HG02943 (cell line): ENCODE measurements around the gene RAP1GAP2.

Experiments used
- ATAC-seq: cut with Tn5 transposase; IDR thresholded peaks from one replicate; pipeline ENCODE4 v1.9.1; 2021; ENCODE audit warnings: mild to moderate bottlenecking, low read depth, moderate library complexity; ENCODE audit not compliant: unreplicated experiment

Gene RAP1GAP2

DNA sequence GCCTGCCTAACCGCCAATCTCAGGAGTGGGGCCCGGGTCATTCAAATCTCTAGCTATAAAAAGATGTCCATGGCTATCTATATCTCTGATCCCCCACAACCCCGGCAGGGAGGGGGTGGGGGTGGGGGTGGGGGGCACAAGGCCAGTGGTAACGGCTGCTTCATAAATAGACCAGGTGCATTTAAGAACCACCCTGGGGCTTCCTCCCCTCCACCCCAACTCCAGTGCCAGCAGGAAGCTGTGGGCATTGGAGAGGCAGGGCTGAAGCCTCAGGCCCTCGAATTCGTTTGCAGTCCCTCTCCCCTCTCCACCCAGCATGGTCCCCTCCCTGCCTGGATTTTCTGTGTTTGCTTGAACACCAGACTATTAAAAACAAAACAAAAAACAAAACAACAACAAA, 56.0 kb downstream of the RAP1GAP2 start:
- ATAC-seq = no peak

DNA sequence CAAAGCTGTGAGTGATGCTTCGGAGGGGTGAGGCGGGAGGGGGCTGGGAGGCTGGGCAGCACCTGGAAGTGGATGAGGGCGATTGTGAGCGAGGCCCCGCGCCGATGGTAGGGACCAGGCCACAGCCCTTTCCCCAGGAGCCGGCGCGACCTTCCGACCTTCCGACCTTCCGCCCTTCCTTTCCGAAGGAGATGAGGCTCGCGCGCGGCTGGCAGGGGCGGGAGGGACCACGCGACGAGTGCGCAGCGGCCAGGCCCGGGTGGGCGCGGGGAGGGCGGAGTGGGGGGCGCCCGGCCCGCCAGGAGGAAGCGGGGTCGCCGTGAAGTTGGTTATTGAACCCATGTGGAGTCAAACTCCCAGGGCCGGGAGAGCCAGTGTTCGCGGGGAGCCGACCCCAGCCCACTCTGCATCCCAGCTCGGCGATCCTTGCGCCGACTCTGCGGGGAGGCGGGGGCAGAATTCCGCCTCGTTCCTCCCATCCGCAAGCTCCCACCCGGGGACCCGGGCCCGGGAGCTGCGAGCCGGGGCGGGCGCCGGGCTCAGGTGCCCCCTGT, 56.6 kb downstream of the RAP1GAP2 start:
- no peak for ATAC-seq

DNA sequence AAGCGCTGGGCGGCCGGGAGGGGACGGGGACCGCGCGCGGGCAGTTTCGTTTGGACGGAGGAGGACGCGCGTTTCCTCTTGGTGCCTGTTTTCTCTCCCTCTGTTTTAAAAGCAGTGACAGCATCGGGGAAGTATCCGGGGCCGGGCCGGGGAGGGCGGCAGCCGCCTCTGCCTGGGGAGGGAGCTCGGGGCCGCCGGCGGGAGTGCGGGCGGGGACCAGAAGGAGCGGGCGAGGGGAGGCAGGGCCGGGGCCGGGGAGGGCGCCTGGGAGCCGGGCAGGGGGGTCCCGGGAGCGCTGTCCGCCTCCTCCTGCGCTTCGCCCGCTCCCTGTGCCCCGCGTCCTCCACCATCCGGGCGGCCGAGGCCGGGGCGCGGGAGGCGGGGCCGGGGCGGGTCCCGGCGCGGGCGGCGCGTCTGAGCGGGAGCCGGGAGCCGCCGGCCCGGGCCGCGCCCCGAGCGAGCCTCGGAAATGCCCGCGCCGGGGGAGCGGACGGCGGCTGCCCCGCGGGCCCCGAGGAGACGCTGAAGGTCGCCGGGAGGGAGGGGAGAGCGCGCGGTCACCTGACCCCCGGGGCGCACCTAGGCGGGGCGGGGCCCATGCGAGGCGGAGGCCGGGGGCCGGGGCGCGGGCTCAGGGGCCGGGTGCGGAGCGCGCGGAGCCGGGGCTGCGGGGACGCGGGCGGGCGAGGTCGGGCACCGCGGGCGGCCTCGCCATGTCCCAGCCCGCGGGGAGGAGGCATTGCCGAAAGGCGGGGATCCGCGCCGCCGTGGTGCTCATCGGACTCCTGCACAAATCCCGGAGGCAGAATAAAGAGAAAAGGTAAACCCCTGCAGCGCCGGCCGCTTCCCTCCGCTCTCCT, 57.3 kb downstream of the RAP1GAP2 start:
- ATAC-seq = no peak

DNA sequence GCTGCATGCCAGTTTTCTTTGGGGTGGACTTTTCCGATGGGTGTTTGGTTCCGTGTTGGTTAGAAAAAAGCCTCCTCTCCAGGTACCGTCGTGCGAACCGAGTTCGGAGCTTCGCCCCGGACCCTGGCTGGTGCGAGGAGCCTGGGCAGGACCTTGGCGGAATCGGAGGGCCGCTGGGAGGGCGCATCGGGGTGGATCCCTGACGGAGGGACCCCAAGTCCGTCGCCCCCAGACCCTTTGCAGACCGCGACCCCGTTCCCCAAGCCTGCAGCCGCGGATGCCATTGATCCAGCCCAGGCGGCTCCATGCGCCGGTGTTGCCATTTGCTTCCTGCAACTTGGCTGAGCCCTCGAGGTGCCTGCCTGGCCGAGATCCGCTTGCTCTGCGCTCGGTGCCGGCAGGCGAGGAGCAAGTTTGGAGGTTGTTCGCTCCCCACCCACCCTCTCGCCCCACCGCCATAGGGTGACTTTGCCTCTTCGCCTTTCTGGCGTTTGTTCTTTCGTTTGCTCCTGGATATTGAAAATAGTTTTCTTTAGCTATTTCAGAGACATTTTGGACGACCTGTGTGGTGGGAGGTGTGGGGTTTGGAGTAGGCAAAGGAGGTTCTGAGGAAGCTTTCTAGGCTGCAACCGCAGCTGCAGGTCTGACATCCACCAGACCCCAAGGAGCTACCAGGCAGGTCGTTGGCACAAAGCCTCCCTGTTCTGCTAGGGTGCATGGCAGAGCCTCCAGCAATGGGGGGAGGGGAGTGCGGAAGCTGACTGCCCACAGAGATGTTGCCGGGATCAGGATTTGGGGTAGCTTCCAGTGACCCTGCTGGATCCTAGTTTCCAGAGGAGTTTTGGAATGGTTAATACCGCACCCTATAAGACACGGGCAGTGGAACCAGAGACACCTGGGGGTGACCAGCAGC, 58.2 kb downstream of the RAP1GAP2 start:
- ATAC-seq = no peak

DNA sequence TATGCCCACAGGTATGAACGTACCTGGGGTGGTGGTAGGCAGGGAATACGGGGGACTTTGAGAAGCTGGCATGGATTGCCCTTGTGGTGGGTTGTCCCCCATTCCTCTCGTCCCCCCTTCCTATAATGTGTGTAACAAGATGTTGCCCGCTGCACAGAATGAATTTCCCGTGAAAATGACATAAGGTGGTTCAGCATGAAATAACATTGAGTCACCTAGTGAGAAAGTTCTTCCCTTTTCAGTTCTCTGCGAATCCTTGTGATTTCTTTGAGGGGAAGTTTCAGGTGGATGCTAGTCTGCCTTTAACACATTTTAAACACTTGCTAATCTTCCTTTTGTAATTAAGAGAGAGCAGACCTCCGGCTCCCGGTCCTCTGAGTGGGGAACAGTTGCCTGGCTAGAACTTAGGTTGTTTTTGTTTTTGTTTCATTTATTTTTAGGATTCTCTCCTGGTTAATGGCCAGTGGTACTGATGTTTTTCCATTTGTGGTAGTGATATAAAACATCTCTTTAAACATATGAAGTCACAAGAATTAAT, 58.9 kb downstream of the RAP1GAP2 start:
- no peak for ATAC-seq

DNA sequence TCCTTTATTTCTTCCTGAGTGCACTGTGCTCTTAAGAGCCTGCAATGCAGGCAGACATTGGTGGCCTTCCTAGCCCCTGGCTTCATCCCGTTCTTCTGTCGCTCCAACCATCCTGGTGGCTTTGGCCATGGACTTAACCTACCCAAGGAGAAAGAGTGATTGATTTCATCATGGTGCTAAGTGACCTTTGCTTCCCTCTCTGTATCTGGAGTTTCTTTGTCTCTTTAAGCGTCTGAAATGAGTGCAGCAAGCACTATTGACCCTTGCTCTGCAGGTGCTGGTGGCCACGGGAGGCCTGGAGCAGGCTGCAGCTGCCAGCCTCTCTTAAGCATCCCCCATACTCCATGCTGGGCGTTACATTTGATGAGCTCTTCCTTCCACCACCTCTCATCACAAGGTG, 60.5 kb downstream of the RAP1GAP2 start:
- ATAC-seq = no peak

DNA sequence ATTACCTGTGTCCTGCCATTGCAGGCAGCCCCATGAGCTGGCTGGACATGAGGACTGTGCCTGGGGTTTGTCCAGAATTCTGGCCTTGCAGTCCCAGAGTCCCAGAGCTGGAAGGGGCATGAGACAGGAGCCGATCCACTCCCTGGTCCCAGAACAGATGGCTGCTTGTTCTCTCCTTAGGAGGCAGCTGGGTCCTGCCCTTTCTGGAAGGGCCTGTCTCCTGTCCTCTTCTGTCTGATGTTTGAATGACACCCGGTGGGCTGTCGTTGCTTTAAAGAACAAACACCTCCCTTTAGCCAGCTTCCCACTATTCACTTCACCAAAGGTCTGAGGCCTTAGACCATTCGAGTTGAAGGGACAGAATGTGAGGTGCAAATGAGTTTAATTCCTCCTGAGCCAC, 63.8 kb downstream of the RAP1GAP2 start:
- ATAC-seq = no peak

DNA sequence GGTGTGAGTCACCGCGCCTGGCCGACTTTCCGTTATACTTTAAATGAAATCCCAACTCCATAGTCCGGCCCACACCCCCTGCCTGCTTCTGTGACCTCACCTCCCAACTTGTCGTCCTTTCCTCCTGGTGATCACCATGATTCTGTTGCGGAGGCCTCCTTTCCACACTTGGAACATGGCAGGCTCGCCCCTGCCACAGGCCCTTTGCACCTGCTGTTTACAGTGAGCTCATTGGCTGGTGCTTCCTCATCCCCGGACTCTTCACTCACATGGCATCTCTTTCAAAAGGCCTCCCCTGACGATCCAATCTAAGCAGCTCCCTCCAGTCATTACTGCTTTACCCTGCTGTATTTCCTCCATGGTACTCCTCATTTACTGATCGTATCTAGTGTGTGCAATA, 64.6 kb downstream of the RAP1GAP2 start:
- no peak for ATAC-seq

DNA sequence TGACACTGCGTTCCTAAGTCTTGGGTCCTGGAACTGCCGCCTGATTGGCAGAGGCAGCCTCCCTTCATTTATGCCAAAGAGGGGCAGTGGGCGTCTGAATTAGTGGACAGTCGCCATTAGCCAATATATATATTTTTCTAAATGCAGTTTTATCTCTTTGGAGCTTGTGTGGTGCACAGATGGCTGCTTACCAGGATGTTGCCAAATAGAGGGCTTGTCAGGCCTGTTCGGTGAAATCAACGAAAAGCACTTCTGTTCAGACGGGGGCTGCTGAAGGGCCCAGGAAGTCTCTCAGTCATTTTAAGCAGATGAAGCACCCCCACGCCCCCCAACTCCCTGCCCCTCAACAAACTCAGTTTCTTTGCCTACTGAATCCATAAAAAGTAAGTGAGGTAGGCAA, 66.0 kb downstream of the RAP1GAP2 start:
- no peak for ATAC-seq

DNA sequence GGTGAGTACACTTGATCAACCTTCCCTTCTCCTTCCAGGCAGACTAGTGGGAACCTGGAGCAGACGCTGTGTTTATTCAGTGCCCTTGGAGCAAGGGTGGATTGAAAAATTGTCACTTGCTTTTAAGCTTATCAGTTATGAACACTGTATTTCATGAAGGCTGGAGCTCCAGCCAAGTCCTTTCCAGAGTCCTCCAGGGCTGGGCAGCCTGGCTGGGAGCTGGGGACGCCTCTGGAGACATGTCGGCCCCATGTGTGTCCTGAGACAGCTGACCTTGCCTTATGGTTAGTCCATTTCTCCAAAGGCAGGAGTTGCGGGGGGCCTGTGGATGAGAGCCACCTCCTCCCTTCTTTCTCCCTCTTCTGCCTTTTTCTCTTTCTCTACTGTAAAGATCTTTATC, 67.0 kb downstream of the RAP1GAP2 start:
- no peak for ATAC-seq

DNA sequence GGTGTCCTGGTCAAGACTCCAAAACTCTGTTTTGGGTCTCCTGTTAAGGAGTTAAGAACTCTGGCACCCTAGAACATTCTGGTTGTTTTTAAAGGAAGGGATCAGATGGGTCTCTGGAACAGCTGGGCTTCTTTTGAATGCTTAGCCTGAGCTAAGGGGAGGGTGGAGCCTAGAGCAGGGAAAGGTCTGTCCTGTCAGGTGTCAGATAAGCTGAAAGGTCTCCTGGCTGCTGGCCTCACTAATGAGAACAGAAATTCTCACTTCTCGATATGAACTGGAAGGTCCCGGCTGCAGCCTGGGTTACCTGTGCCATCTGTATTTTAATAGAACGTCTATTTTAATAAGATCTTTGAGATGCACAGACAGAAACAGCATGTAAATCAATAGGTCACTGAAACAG, 69.0 kb downstream of the RAP1GAP2 start:
- no peak for ATAC-seq

DNA sequence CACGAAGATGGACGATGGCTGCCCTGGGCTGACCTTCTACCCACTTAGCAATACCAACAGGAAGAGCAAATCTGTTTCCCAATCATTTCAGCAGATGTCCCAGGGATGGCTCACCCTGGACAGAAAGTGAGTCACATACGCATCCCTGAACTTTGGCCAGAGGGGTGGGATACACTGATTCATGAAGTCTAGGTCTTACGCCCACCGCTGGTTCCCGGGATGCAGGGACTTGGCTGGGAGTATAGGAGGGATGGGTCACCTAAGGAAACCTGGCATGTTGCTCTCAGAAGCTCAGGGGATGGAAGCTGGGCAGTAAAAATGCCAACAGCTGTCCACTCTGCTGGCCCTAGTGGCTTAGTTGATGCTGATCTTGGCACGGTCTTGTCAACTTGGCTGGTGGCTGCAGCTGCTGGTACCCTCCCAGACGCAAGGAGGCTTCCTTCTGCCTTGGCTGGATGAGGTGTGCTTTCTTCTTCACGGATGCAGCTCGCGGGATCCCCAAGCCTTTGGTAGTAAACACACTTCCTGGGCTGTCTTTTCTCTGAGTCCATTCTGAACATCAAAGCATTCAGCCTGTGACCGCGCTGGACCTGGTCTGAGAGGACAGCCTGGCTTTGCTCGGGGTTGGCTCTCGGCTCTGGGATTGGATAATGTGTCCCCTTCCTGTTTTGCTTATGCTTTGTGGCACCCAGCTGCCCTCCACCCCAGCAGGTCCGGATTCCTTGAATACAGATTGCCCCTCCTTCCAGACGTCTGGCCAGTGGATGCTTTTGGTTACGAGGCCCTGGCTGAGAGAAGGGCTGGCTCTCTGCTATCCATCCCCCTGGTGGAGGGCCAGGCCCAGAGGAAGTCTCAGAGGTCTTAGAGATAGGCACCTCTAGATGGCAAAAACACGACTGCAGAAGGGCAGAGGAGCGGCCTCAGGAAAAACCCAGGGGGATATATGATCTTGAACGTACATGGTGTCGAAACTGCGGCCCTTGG, 71.5 kb downstream of the RAP1GAP2 start:
- no peak for ATAC-seq

DNA sequence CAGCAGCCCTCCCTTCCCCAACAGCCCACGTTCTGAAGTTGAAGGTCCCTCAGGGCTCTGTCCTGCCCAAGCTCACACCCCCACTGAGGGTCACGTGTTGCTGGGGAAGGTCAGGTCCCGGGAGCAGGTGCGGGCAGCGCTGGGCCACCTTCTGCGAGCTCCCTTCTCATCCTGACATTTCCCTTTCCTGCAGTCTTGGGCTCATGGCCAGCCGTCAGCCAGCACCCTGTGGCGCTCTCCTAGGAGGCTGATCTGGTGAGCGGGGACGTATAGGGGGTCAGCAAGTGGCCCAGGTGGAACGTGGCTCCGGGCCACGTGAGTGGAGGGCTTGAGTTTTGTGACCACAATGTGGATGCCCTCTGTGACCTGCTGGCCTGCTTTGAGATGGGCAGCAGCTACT, 73.4 kb downstream of the RAP1GAP2 start:
- no peak for ATAC-seq

DNA sequence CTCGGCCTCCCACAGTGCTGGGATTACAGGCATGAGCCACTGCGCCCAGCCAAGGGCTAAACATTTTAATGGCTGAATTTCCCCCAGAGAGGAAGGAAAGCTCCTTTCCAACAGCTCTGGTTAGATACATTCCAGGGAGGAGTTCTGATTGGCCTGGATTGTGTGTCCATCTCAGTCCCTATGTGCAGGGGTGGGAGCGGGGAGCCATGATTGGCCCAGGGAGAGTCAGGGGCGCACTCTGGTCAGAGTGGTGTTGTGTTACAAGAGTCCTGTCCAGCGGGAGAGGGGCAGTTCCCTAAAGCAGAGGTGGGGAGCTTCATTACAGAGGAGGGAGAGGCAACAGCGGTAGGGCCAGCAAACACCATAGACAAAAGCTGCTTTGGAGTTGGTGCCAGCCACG, 75.0 kb downstream of the RAP1GAP2 start:
- no peak for ATAC-seq

DNA sequence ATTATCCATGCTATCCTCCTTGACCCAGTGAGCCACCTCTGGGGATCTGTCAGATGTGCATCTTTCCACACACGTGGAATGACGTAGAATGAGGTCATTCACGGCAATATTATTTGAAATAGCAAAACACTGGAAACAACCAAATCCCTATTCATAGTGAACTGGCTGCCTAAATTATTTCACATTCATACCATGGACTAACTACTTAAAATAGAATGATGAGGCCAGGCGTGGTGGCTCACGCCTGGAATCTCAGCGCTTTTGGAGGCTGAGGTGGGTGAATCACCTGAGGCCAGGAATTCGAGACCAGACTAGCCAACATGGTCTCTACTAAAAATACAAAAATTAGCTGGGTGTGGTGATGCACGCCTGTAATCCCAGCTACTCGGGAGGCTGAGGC, 75.5 kb downstream of the RAP1GAP2 start:
- ATAC-seq = no peak

DNA sequence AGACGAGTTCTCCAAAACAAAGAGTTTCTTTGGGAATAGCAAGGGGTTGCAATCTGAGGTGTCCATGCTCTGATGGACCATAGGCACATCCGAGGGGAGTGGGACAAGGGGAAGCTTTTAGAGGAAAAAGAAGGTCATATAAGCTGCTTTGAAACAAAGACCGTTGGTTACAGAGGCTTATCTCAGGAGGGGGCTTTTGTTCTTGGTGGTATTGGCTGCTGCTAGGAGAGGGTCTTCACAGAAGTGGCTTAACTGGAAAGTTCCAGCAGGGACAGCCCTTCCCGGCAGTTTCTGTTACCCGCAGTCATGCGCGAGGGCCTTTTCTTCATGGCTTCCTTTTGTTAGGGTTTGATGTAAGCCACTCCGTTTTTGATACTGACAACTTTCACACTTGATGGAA, 76.0 kb downstream of the RAP1GAP2 start:
- no peak for ATAC-seq

DNA sequence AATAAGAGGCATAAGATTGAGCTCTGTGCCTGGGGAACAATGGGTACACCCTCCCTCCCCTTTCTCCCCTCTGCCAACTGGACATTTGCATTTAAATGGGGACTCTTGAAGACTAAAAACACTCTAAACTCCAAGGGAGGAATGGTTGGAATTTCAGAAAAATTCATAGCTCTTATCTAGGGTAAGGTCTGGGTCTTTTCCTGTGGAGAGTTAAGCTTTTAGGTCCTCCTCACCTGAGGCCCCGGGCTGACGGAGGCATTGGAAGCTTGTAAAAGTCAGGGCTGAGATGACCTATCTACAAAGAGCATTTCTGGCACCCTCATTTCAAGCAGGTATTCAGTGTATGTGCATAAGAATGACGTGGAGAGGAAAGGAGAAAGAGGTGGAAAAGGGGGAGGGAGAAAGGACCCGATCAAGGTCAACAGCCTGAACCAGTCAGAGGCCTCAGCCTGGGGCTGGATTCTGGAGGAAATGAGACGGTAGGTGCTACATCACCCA, 78.0 kb downstream of the RAP1GAP2 start:
- no peak for ATAC-seq

DNA sequence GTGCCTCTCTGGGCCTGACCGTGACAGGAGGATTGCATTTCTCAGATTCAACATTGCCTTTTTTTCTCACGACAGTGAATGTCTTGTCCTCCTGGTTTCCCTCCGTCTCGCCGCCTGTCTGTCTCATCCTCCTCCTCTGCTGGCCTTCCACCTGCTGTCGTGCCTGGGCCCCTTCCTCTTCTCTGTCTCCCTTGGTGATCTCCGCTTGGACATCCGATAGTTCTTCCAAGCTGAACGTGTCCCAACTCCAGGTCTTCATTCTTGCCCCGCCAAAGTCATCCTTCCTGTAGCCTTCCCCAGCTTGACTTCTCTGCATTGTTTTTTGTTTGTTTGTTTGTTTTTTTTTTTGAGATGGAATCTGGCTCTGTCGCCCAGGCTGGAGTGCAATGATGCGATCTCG, 79.4 kb downstream of the RAP1GAP2 start:
- ATAC-seq = no peak

DNA sequence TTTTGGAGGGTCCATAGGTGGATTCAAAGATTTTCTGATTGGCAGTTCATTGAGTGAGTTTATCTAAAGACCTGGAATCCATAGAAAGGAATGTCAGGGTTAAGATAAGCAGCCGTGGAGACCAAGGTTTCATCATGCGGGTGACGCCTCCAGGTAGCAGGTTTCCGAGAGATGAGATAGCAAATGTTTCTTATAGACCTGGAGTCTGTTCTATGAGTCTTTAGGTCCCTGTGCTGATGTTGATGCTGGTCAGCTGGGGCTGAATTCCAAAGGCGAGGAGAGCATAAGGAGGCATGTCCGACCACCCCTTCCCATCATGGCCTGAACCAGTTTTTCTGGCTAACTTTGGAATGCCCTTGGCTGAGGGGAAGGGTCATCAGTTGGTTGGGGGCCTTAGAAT, 80.2 kb downstream of the RAP1GAP2 start:
- ATAC-seq = no peak

DNA sequence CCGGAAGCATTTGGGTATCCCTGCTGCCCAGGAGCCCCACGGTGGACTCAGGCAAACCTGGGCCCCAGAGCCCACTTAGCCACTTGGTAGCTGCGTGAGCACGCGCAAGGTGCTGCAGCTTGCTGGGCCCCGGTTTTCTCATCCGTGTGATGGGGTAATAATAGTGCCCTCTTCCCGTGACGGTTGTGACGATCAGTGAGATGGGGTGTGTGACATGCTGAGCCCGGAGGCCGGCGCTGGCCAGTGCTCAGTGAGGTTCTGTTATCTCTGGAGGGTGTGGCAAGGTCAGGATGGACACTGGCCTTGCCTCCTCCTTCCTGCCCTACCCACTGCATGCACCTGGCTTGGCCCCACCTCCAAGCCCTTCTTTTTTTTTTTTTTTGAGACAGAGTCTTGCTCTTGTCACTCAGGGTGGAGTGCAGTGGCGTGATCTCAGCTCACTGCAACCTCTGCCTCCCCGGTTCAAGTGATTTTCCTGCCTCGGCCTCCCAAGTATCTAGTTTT, 82.6 kb downstream of the RAP1GAP2 start:
- no peak for ATAC-seq
